Measurements from ENCODE around the gene GNG12. TPM values are rescaled to one million over a fixed set of nuclear protein-coding genes. Genes with fewer than 3 reads are reported as not detected.
"Not testable (repeated sequence)": the region's sequence is repeated elsewhere in the genome, so short reads cannot be mapped to it uniquely, and the experiment has no call there.

The GNG12 gene
- total RNA-seq, 1 experiment from 2014 or later, result 70.0 TPM

- H3K27me3 ChIP-seq (ENCODE audit: control insufficient read depth, insufficient read depth, low read length), result no peaks in the 10 kb centered on the region
- in situ Hi-C loops (cut with HindIII; ENCODE audit: low pct_unique_long_range_greater_than_20kb, low sequenced_read_pairs) (loop anchor here (25.0 kb wide), 1 partner anchor 131 kb away; no protein-coding TSS in a partner anchor), intact Hi-C loops (cut with micrococcal nuclease; ENCODE audit: unreplicated experiment) (no loop called here)
- no peak for ATAC-seq
- CTCF ChIA-PET, result no interaction called here
- DNase-seq (ENCODE audit: low read depth, low spot score), result no peak
- TF ChIP-seq REST (IDR thresholded peaks at IDR 0.05; ENCODE audit: insufficient read depth in 1 of 2, low read depth in 2 of 2, low read length in 1 of 2) (no peak), CTCF (IDR thresholded peaks at IDR 0.05) (no peak), SIN3A (IDR thresholded peaks at IDR 0.05; ENCODE audit: borderline replicate concordance, insufficient read depth, low read depth, low read length) (no peak), POLR2AphosphoS5 (IDR thresholded peaks at IDR 0.05; ENCODE audit: low read depth, low read length) (no peak), TCF7L2 (IDR thresholded peaks at IDR 0.05; ENCODE audit: low read depth, low read length) (no peak)
- no peak overlapping the region for H3K4me3 ChIP-seq (ENCODE audit: low read depth in 2 of 2, low read length in 2 of 2)
- POLR2A ChIA-PET, result interaction anchor here (0.6 kb wide), 1 partner anchor 13 kb away, joined by 3 read pairs; no protein-coding TSS in a partner anchor
- H3K36me3 ChIP-seq (ENCODE audit: control insufficient read depth, insufficient read depth, low read length), result no peaks in the 10 kb centered on the region
- H3K4me1 ChIP-seq (ENCODE audit: control insufficient read depth, insufficient read depth, low read length), result peaks cover 3% of the 10 kb centered on the region; the same call in 1 of the 2 replicates
- H3K9me3 ChIP-seq (ENCODE audit: control insufficient read depth, insufficient read depth, low read depth, low read length), result no peaks in the 10 kb centered on the region
- H3K27ac ChIP-seq (ENCODE audit: low read length), result no peak overlapping the region
- BruUV-seq (replicated peaks), result no TSS peak
These were observed 164.6 kb downstream of the GNG12 start for GRCh38 chr1:67668660-67669059.

- Histone ChIP-seq H3K27me3 (ENCODE audit: control insufficient read depth, insufficient read depth, low read length) (no peaks in the 10 kb centered on the region), H3K27ac (ENCODE audit: low read length) (no peak overlapping the region), H3K4me1 (ENCODE audit: control insufficient read depth, insufficient read depth, low read length) (peaks cover 3% of the 10 kb centered on the region; the same call in 1 of the 2 replicates), H3K36me3 (ENCODE audit: control insufficient read depth, insufficient read depth, low read length) (no peaks in the 10 kb centered on the region), H3K9me3 (ENCODE audit: control insufficient read depth, insufficient read depth, low read depth, low read length) (no peaks in the 10 kb centered on the region), H3K4me3 (ENCODE audit: low read depth in 2 of 2, low read length in 2 of 2) (no peak overlapping the region)
- TF ChIP-seq SIN3A (IDR thresholded peaks at IDR 0.05; ENCODE audit: borderline replicate concordance, insufficient read depth, low read depth, low read length) (no peak), CTCF (IDR thresholded peaks at IDR 0.05) (no peak), REST (IDR thresholded peaks at IDR 0.05; ENCODE audit: insufficient read depth in 1 of 2, low read depth in 2 of 2, low read length in 1 of 2) (no peak), TCF7L2 (IDR thresholded peaks at IDR 0.05; ENCODE audit: low read depth, low read length) (no peak), POLR2AphosphoS5 (IDR thresholded peaks at IDR 0.05; ENCODE audit: low read depth, low read length) (no peak)
- DNase-seq (ENCODE audit: low read depth, low spot score) (no peak), ATAC-seq (no peak)
- BruUV-seq (replicated peaks), result no TSS peak
- intact Hi-C loops (cut with micrococcal nuclease; ENCODE audit: unreplicated experiment), result no loop called here
- in situ Hi-C loops (cut with HindIII; ENCODE audit: low pct_unique_long_range_greater_than_20kb, low sequenced_read_pairs), result loop anchor here (25.0 kb wide), 1 partner anchor 129 kb away; no protein-coding TSS in a partner anchor
- CTCF ChIA-PET, result no interaction called here
- POLR2A ChIA-PET, result no interaction called here
These were observed 166.6 kb downstream of the GNG12 start for GRCh38 chr1:67666636-67667035.

- H3K27ac ChIP-seq (ENCODE audit: low read length); DNase-seq (ENCODE audit: low read depth, low spot score); H3K9me3 ChIP-seq (ENCODE audit: control insufficient read depth, insufficient read depth, low read depth, low read length); H3K36me3 ChIP-seq (ENCODE audit: control insufficient read depth, insufficient read depth, low read length); H3K4me1 ChIP-seq (ENCODE audit: control insufficient read depth, insufficient read depth, low read length); POLR2A ChIA-PET; BruUV-seq (replicated peaks); CTCF ChIA-PET; intact Hi-C loops (cut with micrococcal nuclease; ENCODE audit: unreplicated experiment); H3K27me3 ChIP-seq (ENCODE audit: control insufficient read depth, insufficient read depth, low read length); ATAC-seq; H3K4me3 ChIP-seq (ENCODE audit: low read depth in 2 of 2, low read length in 2 of 2): not testable (repeated sequence)
- in situ Hi-C loops (cut with HindIII; ENCODE audit: low pct_unique_long_range_greater_than_20kb, low sequenced_read_pairs), result loop anchor here (25.0 kb wide), 1 partner anchor 128 kb away; no protein-coding TSS in a partner anchor
These were observed 168.0 kb downstream of the GNG12 start for GRCh38 chr1:67665307-67665706.

Data from Panc1 (cell line).